Activated CD8-positive, alpha-beta T cell treated with anti-CD3 and anti-CD28 coated beads, Interleukin-2, amount 10 ng/mL, durations not matched to agents 7 days and 5 days (primary cell): ENCODE data around the gene STYX. TPM values are rescaled to one million over a fixed set of nuclear protein-coding genes. Genes with fewer than 3 reads are reported as not detected.

Source experiments
- ATAC-seq: fragments of 150-1000 bp; cut with Tn5 transposase; one replicate; pipeline ENCODE4 v1.10.0; 2021; ENCODE audit warnings: moderate library complexity
- CTCF ChIA-PET: fragments of 350-600 bp; sonication (Branson Sonifier 250); formaldehyde crosslinking; loops from one replicate; lab custom pipeline; 2021; ENCODE audit warnings: antibody characterized with exemption; lab: Charles Lee
- POLR2A ChIA-PET: fragments of 350-600 bp; sonication (Branson Sonifier 250); formaldehyde crosslinking; loops from one replicate; lab custom pipeline; 2021; ENCODE audit warnings: antibody characterized with exemption; lab: Charles Lee
- DNase-seq: peaks from one replicate; pipeline ENCODE4 v3.0.0-alpha.2; 2020
- H3K27ac Mint-ChIP-seq: one replicate; pipeline ENCODE4 v1.8.0; 2021; ENCODE audit warnings: mild to moderate bottlenecking, mixed read lengths
- H3K27me3 Mint-ChIP-seq: one replicate; pipeline ENCODE4 v1.8.0; 2021; ENCODE audit warnings: low read depth, mixed read lengths
- H3K36me3 Mint-ChIP-seq: one replicate; pipeline ENCODE4 v1.8.0; 2021; ENCODE audit warnings: low read depth, mixed read lengths
- H3K4me1 Mint-ChIP-seq: one replicate; pipeline ENCODE4 v1.8.0; 2021; ENCODE audit warnings: low read depth, mixed read lengths
- H3K4me3 Mint-ChIP-seq: one replicate; pipeline ENCODE4 v1.8.0; 2021; ENCODE audit warnings: mild to moderate bottlenecking, mixed read lengths
- H3K9me3 Mint-ChIP-seq: one replicate; pipeline ENCODE4 v1.8.0; 2022; ENCODE audit warnings: mixed read lengths; ENCODE audit not compliant: insufficient read depth
- total RNA-seq, 2 experiments: library from RNA; stranded (reverse); gene quantifications; one replicate each; pipeline ENCODE4 v1.2.3, GENCODE V29; 2021

Gene STYX, protein sequence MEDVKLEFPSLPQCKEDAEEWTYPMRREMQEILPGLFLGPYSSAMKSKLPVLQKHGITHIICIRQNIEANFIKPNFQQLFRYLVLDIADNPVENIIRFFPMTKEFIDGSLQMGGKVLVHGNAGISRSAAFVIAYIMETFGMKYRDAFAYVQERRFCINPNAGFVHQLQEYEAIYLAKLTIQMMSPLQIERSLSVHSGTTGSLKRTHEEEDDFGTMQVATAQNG
- total RNA-seq: 10 to 100 TPM; 19.9 to 21.9 TPM

DNA sequence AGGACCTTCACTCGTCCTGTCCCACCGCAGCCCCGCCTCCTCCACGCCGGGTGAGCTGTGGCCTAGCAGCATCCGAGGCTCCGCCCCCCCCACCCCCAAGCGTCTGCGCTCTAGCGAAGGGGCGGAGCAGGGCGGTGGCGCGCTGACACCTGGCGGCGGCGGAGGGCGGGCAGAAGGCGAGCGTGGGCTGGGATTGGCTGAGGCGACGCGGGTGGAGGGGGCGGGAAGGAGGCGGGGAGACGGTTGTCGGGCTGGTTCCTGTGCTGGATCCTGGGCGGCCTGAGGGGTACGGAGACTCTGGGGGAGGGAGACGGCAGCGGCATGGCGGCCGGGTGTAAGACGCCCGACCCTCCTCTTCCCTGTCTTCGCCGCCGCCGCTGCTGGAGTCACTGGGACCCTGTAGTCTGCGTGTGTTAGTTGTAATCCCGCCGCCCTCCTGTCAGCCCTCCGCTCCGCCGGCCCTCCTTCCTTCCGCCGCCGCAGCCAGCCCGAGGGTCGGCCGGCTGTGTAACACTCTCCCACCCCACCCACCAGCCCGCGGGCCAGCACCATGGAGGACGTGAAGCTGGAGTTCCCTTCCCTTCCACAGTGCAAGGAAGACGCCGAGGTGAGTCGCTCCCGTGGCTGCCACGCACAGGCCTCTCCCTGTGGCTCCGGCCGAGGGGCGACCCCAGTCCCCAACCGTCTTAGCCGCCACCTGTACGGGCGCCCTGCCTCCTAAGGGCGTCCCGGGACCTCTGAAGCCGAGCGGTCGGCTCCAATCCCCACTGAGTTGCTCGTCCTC is at the start of gene STYX:
Gene STYX (plus strand): TSS at position 242 of the 784 bp plus-strand sequence. CDS start 309 bp downstream, at position 551.
- DNase-seq (peak; percentile 99), ATAC-seq (peak; percentile 96)
- Mint-ChIP-seq H3K4me3 (peak within 1 kb of the TSS; percentile 93), H3K9me3 (no peaks in the 10 kb centered on the region), H3K27me3 (no peaks in the 10 kb centered on the region), H3K27ac (peak within 1 kb of the TSS; percentile 89), H3K4me1 (peaks cover 42% of the 10 kb centered on the region), H3K36me3 (peaks cover 52% of the 10 kb centered on the region)
- CTCF ChIA-PET: interaction anchor here (1.0 to 2.7 kb wide), 2 partner anchors 12 to 28 kb away, joined by 3 to 12 read pairs; no protein-coding TSS in a partner anchor
- POLR2A ChIA-PET: interaction anchor here (1.7 to 3.6 kb wide), 4 partner anchors 13 to 61 kb away, joined by 6 to 28 read pairs (median 10); partner anchors contain the start of gene ERO1A

GRCh38 chr14:52683985-52684520 is 45.9 kb upstream of the STYX start:
- H3K36me3 Mint-ChIP-seq: peaks cover 42% of the 10 kb centered on the region
- CTCF ChIA-PET: interaction anchor here (0.7 kb wide), 1 partner anchor 34 kb away, joined by 3 read pairs; no protein-coding TSS in a partner anchor
- H3K4me1 Mint-ChIP-seq: peaks cover 44% of the 10 kb centered on the region

GRCh38 chr14:52686176-52686575 is 43.8 kb upstream of the STYX start:
- CTCF ChIA-PET: no interaction called here
- no peak for ATAC-seq
- Mint-ChIP-seq H3K27ac (no peak overlapping the region), H3K4me3 (no peak overlapping the region), H3K4me1 (peaks cover 61% of the 10 kb centered on the region), H3K27me3 (no peaks in the 10 kb centered on the region), H3K36me3 (peaks cover 41% of the 10 kb centered on the region), H3K9me3 (no peaks in the 10 kb centered on the region)
- no peak for DNase-seq
- POLR2A ChIA-PET: no interaction called here

More at GRCh38 chr14:52683985-52684520, 45.9 kb upstream of the STYX start:
- peak overlapping the region; percentile 44 for H3K27ac Mint-ChIP-seq
- H3K9me3 Mint-ChIP-seq: no peaks in the 10 kb centered on the region
- no peak overlapping the region for H3K4me3 Mint-ChIP-seq
- H3K27me3 Mint-ChIP-seq: no peaks in the 10 kb centered on the region
- no peak for ATAC-seq
- DNase-seq: no peak
- POLR2A ChIA-PET: no interaction called here

DNA sequence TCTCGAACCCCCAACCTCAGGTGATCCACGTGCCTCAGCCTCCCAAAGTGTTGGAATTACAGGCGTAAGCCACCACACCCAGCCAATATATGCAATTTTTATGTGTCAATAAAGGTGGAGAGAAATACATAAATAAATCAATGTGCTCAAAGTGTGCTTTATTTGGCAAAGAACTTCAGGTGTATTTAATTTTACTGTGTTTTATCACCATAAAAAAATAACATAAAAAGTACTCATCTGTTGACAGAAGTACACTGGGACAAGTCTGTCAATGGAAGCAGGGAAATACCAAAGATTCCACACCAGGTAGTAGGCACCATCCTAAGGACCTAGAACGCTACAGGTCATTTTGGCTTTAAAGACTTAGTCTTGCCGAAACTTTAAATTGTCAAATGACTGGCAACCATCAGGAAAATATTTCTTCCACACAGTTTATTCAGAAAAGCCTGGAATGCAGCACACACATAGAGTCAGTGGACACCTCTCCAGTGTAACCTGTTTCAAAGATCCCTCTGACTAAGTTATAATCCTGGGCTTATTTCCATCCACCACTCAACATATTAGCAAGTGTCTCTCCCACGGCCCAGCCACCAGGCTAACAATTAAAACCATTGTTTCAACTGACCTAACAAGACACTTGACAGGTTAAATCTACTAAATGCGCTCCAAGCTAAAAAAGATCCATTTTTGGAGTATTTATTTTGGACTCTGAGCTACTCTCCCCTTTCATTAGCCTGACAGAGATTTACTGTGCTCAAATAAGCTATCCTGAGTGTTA is 38.8 kb upstream of the STYX start:
- H3K9me3 Mint-ChIP-seq: no peaks in the 10 kb centered on the region
- peak overlapping the region; percentile 18 for H3K27ac Mint-ChIP-seq
- CTCF ChIA-PET: interaction anchor here (1.2 to 1.6 kb wide), 2 partner anchors 20 to 51 kb away, joined by 4 to 6 read pairs; no protein-coding TSS in a partner anchor
- no peak for ATAC-seq
- DNase-seq: no peak
- H3K4me3 Mint-ChIP-seq: peak overlapping the region; percentile 51
- peaks cover 74% of the 10 kb centered on the region for H3K4me1 Mint-ChIP-seq
- POLR2A ChIA-PET: interaction anchor here (0.9 to 1.6 kb wide), 5 partner anchors 13 to 374 kb away, joined by 3 to 7 read pairs (median 5); no protein-coding TSS in a partner anchor
- no peaks in the 10 kb centered on the region for H3K27me3 Mint-ChIP-seq
- peaks cover 60% of the 10 kb centered on the region for H3K36me3 Mint-ChIP-seq

DNA sequence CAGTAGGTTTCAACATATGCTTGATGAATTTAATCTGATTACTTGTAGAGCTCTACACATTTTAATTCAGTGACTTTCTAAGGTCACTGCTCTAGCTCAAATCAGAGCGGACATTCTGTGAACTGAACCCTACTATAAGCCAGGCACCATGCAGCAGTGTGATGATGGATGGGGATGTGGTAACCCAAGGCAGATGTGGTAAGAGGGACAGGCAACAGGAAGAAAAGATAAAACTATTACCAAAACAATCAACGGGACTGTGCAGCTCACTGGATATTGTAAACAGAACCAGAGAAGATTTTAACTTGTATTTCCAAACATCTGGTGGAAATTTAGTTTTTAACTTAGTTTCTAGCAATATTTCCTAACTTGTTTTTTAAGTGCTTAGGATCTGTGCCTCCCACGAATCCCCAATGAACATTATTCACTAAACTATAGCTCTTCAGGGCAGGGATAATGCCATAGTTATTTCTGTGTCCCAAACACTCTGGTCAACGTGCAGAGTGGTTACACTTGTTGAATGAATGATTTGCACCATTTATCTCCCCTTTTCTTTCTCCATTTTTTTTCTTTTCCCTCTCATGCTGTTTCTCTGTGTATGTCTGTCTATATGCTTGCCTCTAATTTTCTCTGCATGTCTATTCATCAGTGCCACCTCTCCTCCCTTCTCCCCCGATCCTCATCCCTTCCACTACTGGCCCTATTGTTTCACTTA is 37.6 kb upstream of the STYX start:
- ChIA-PET CTCF (interaction anchor here (1.0 to 1.6 kb wide), 3 partner anchors 12 to 50 kb away, joined by 4 to 6 read pairs (median 6); no protein-coding TSS in a partner anchor), POLR2A (interaction anchor here (0.6 to 1.6 kb wide), 8 partner anchors 12 to 375 kb away, joined by 3 to 7 read pairs (median 4); partner anchors contain the start of genes GPR137C and TXNDC16)
- Mint-ChIP-seq H3K4me1 (peaks cover 64% of the 10 kb centered on the region), H3K9me3 (no peaks in the 10 kb centered on the region), H3K4me3 (peak overlapping the region; percentile 51), H3K36me3 (peaks cover 55% of the 10 kb centered on the region), H3K27me3 (no peaks in the 10 kb centered on the region), H3K27ac (peak overlapping the region; percentile 69)
- DNase-seq (peak; percentile 76), ATAC-seq (peak; percentile 31)

DNA sequence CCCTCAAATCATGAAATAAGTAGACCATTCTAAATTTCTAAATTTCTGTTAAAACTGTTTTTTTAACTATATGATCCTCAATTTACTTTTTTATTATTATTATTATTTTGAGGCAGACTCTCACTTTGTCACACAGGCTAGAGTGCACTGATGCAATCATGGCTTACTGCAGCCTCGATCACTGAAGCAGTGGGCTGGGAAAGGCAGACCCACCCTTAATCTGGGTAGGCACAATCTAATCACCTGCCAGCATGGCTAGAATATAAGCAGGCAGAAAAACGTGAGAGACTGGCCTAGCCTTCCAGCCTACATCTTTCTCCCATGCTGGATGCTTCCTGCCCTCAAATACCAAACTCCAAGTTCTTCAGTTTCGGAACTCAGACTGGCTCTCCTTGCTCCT is 36.9 kb upstream of the STYX start:
- Mint-ChIP-seq H3K4me1 (peaks cover 58% of the 10 kb centered on the region), H3K36me3 (peaks cover 52% of the 10 kb centered on the region), H3K9me3 (no peaks in the 10 kb centered on the region), H3K27ac (peak overlapping the region; percentile 66), H3K4me3 (peak overlapping the region; percentile 74), H3K27me3 (no peaks in the 10 kb centered on the region)
- DNase-seq (no peak), ATAC-seq (no peak)
- CTCF ChIA-PET: interaction anchor here (1.7 kb wide), 1 partner anchor 13 kb away, joined by 5 read pairs; no protein-coding TSS in a partner anchor
- POLR2A ChIA-PET: interaction anchor here (0.6 to 1.5 kb wide), 4 partner anchors 13 to 380 kb away, joined by 3 to 7 read pairs (median 3); partner anchors contain the start of gene GNPNAT1

- no peak for ATAC-seq
- POLR2A ChIA-PET: interaction anchor here (0.6 to 0.8 kb wide), 2 partner anchors 98 to 381 kb away, joined by 3 read pairs; partner anchors contain the start of gene GNPNAT1
- Mint-ChIP-seq H3K27me3 (no peaks in the 10 kb centered on the region), H3K27ac (peak overlapping the region; percentile 66), H3K4me3 (peak overlapping the region; percentile 74), H3K4me1 (peaks cover 53% of the 10 kb centered on the region), H3K9me3 (no peaks in the 10 kb centered on the region), H3K36me3 (peaks cover 47% of the 10 kb centered on the region)
- DNase-seq: no peak
- CTCF ChIA-PET: interaction anchor here (1.7 kb wide), 1 partner anchor 14 kb away, joined by 5 read pairs; no protein-coding TSS in a partner anchor
Observed at GRCh38 chr14:52693532-52693931, 36.4 kb upstream of the STYX start.

DNA sequence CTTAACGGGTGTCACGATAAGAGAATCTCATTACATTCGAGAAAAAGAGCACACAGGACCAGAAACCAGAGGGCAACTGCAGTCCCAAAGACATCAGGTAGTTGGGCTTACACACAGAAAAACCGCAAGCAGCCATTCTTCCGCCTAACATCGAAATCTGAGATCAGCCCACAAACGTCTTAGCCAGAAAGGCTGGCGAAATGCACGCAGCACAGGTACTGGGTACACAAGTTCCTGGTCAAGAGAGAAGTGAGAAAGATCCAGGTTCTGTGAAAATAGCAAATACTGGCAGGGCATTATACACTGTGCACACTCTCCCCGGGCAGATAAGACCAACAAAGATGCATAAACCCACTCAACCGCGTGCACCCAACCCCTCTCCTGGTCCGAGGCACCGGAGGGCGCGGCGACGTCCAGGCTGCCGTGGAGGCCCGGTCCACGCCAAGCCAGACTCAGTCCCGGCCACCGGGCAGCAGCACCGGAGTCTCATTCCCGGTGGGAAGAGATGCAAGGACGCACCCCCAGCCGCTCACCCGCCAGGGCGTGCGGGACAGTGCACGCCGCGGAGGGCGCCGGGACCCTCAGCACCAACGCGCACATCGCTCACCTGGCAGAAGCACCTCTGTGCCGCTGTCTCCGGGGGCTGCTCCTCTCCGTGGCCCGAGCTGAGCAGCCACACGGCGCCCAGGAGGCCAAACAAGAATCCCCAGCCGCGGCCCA is 35.0 kb upstream of the STYX start:
- POLR2A ChIA-PET: interaction anchor here (0.6 to 2.8 kb wide), 14 partner anchors 9 to 458 kb away, joined by 3 to 29 read pairs (median 3); partner anchors contain the start of genes DDHD1, GPR137C, PSMC6 and STYX
- Mint-ChIP-seq H3K27me3 (no peaks in the 10 kb centered on the region), H3K36me3 (peaks cover 39% of the 10 kb centered on the region), H3K27ac (peak overlapping the region; percentile 99), H3K4me3 (peak overlapping the region; percentile 99), H3K4me1 (peaks cover 42% of the 10 kb centered on the region), H3K9me3 (no peaks in the 10 kb centered on the region)
- DNase-seq: peak; percentile 87
- CTCF ChIA-PET: interaction anchor here (1.7 kb wide), 1 partner anchor 15 kb away, joined by 5 read pairs; no protein-coding TSS in a partner anchor
- peak; percentile 71 for ATAC-seq

DNA sequence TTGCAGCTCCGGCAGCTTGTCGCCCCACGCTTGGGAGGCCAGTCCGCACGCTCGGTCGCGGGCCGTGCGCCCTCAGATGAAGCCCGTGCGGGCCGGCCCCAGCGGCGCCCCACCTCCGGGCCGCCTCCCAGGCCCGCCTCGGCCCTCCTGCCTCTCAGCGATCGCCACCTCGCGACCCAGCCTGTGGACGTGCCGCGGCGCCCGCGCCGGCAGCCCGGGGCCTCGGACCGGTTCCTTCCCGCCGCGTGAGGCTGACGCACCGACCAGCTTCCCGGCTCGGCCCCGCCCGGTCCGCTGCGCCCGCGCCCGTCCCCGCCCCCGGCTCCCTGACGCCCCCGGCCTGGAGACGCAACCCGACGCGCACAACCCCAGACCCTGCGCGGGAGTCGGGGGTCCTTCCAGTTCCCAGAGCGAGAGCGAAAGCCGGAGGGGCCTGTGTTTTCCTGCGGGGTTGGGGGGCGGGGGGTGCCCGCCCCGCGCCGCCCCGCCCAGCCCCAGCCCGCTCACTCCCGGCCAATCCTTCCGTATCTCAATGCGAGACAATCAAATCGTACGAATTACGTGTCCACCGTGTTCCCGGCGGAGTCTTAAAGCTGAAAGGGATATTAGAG is 34.4 kb upstream of the STYX start, which contains the start of gene ERO1A:
Gene ERO1A (minus strand): TSS at position 78 of the 611 bp plus-strand sequence. CDS start 77 bp downstream, at position 1.
- Mint-ChIP-seq H3K27me3 (no peaks in the 10 kb centered on the region), H3K4me1 (peaks cover 38% of the 10 kb centered on the region), H3K27ac (peak within 1 kb of the TSS; percentile 99), H3K36me3 (peaks cover 34% of the 10 kb centered on the region), H3K9me3 (no peaks in the 10 kb centered on the region), H3K4me3 (peak within 1 kb of the TSS; percentile 99)
- DNase-seq (peak; percentile 71), ATAC-seq (peak; percentile 76)
- POLR2A ChIA-PET: interaction anchor here (0.8 to 2.8 kb wide), 13 partner anchors 9 to 457 kb away, joined by 3 to 29 read pairs (median 3); partner anchors contain the start of genes DDHD1, GPR137C, PSMC6 and STYX
- CTCF ChIA-PET: interaction anchor here (1.9 kb wide), 1 partner anchor 16 kb away, joined by 5 read pairs; no protein-coding TSS in a partner anchor
